ENCODE measurements around the gene PELI1.
"Not testable (repeated sequence)": the region's sequence is repeated elsewhere in the genome, so short reads cannot be mapped to it uniquely, and the experiment has no call there.

GRCh38 chr2:64074616-64075015, 69.6 kb downstream of the PELI1 start:
- TF ChIP-seq, protein P1, sequence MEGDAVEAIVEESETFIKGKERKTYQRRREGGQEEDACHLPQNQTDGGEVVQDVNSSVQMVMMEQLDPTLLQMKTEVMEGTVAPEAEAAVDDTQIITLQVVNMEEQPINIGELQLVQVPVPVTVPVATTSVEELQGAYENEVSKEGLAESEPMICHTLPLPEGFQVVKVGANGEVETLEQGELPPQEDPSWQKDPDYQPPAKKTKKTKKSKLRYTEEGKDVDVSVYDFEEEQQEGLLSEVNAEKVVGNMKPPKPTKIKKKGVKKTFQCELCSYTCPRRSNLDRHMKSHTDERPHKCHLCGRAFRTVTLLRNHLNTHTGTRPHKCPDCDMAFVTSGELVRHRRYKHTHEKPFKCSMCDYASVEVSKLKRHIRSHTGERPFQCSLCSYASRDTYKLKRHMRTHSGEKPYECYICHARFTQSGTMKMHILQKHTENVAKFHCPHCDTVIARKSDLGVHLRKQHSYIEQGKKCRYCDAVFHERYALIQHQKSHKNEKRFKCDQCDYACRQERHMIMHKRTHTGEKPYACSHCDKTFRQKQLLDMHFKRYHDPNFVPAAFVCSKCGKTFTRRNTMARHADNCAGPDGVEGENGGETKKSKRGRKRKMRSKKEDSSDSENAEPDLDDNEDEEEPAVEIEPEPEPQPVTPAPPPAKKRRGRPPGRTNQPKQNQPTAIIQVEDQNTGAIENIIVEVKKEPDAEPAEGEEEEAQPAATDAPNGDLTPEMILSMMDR (IDR thresholded peaks at IDR 0.05) = not testable (repeated sequence)
- not testable (repeated sequence) for TF ChIP-seq POLR2A (IDR thresholded peaks at IDR 0.05; ENCODE audit: low read depth)
